H1 (cell line): Measurements from ENCODE around the gene PWWP3B. TPM values are rescaled to one million over a fixed set of nuclear protein-coding genes. Genes with fewer than 3 reads are reported as not detected.

ENCODE experiments used
- CTCF ChIA-PET: fragments of 300-600 bp; sonication (Branson Sonifier 250); formaldehyde crosslinking; loops from one replicate; lab custom pipeline; 2021; ENCODE audit not compliant: partially characterized antibody; lab: Charles Lee
- POLR2A ChIA-PET: fragments of 300-600 bp; sonication (Branson Sonifier 250); formaldehyde crosslinking; loops from one replicate; lab custom pipeline; 2021; ENCODE audit warnings: inconsistent platforms; ENCODE audit not compliant: partially characterized antibody; lab: Charles Lee
- DNase-seq, 2 experiments: peaks; one replicate each; pipeline versions ENCODE4 v3.0.0 to v3.0.0-alpha.2; 2010 to 2022; ENCODE audit warnings: low spot score in 2 of 2, low read depth in 1 of 2, mixed read lengths in 1 of 2
- FAIRE-seq: peaks from 2 replicates; lab custom pipeline; 2011; peaks lifted over from hg19 to GRCh38; lab: Jason Lieb, UNC
- H2AFZ ChIP-seq: 2 replicates; pipeline ENCODE4 v1.8.1; 2012; ENCODE audit warnings: low read length, inconsistent platforms
- H2AK5ac ChIP-seq: 2 replicates; pipeline ENCODE4 v1.6.1; 2013; ENCODE audit warnings: low read depth, low read length
- H2BK120ac ChIP-seq: replicated peaks from 2 replicates; pipeline ENCODE3; 2013; ENCODE audit warnings: low read depth, low read length, inconsistent platforms
- H2BK12ac ChIP-seq: 2 replicates; pipeline ENCODE4 v1.6.1; 2013; ENCODE audit warnings: low read depth, low read length
- H2BK15ac ChIP-seq: 2 replicates; pipeline ENCODE4 v1.6.1; 2013; ENCODE audit warnings: low read length
- H2BK20ac ChIP-seq: 2 replicates; pipeline ENCODE4 v1.6.1; 2013; ENCODE audit warnings: low read length
- H2BK5ac ChIP-seq: 2 replicates; pipeline ENCODE4 v1.6.1; 2013; ENCODE audit warnings: low read depth, low read length
- H3K14ac ChIP-seq: 2 replicates; pipeline ENCODE4 v1.6.1; 2013; ENCODE audit warnings: inconsistent platforms; ENCODE audit not compliant: insufficient read length
- H3K18ac ChIP-seq: 2 replicates; pipeline ENCODE4 v1.6.1; 2013; ENCODE audit warnings: low read length; ENCODE audit errors: extremely low read depth
- H3K23ac ChIP-seq: 2 replicates; pipeline ENCODE4 v1.6.1; 2013; ENCODE audit warnings: inconsistent platforms; ENCODE audit not compliant: insufficient read length
- H3K23me2 ChIP-seq: 2 replicates; pipeline ENCODE4 v1.6.1; 2013; ENCODE audit warnings: low read depth, low read length
- H3K27ac ChIP-seq: 2 replicates; pipeline ENCODE4 v1.6.1; 2011; ENCODE audit warnings: low read depth, low read length, inconsistent platforms
- H3K27me3 ChIP-seq, 4 experiments: replicated peaks in 1 of 4; 1 replicate in 1 of 4; 2 replicates in 3 of 4; pipeline versions ENCODE4 v1.6.1 to v1.8.1; 2011 to 2013; ENCODE audit warnings: low read length in 3 of 4, mild to moderate bottlenecking in 3 of 4, inconsistent platforms in 2 of 4, mixed read lengths in 2 of 4, moderate library complexity in 1 of 4; ENCODE audit not compliant: control insufficient read depth in 3 of 4, insufficient read depth in 3 of 4; ENCODE audit errors: extremely low read depth in 1 of 4
- H3K36me3 ChIP-seq, 4 experiments: 2 replicates each; pipeline versions ENCODE4 v1.6.1 to v1.8.1; 2011 to 2013; ENCODE audit warnings: mild to moderate bottlenecking in 4 of 4, low read length in 3 of 4, moderate library complexity in 2 of 4, control low read depth in 1 of 4, inconsistent platforms in 1 of 4; ENCODE audit not compliant: insufficient read depth in 4 of 4, control insufficient read depth in 2 of 4
- H3K4ac ChIP-seq: replicated peaks from 2 replicates; pipeline ENCODE3; 2013; ENCODE audit warnings: low read length, low read depth, mixed read lengths, inconsistent platforms; ENCODE audit not compliant: insufficient read length
- H3K4me1 ChIP-seq, 4 experiments: replicated peaks in 1 of 4; 1 replicate in 1 of 4; 2 replicates in 3 of 4; pipeline versions ENCODE4 v1.6.1 to v1.8.1; 2011 to 2013; ENCODE audit warnings: low read length in 3 of 4, inconsistent platforms in 2 of 4, mixed read lengths in 1 of 4; ENCODE audit not compliant: insufficient read depth in 4 of 4, control insufficient read depth in 3 of 4
- H3K4me2 ChIP-seq, 2 experiments: 2 replicates each; pipeline versions ENCODE4 v1.6.1 to v1.8.1; 2011 to 2013; ENCODE audit warnings: low read depth in 2 of 2, low read length in 2 of 2, control low read depth in 1 of 2, inconsistent platforms in 1 of 2, mild to moderate bottlenecking in 1 of 2; ENCODE audit not compliant: insufficient read depth in 1 of 2
- H3K4me3 ChIP-seq, 4 experiments: fragments of 200-600, 300-600 bp in 1 of 4; sonication (generic), shearing (Covaris generic), sonication (Bioruptor Twin) in 1 of 4; 2 replicates each; pipeline versions ENCODE4 v1.5.1 to v1.8.1; 2011 to 2016; ENCODE audit warnings: low read length in 4 of 4, low read depth in 3 of 4, control low read depth in 2 of 4, inconsistent platforms in 2 of 4, mild to moderate bottlenecking in 2 of 4, mixed read lengths in 1 of 4, moderate library complexity in 1 of 4; ENCODE audit not compliant: insufficient read depth in 2 of 4; ENCODE audit errors: extremely low read depth in 1 of 4
- H3K56ac ChIP-seq: replicated peaks from 2 replicates; pipeline ENCODE3; 2013; ENCODE audit warnings: low read depth, mild to moderate bottlenecking, mixed read lengths, low read length, inconsistent platforms; ENCODE audit not compliant: insufficient read length
- H3K79me1 ChIP-seq: 2 replicates; pipeline ENCODE4 v1.6.1; 2013; ENCODE audit warnings: low read depth, low read length, control low read depth
- H3K79me2 ChIP-seq, 2 experiments: 2 replicates each; pipeline versions ENCODE4 v1.6.1 to v1.8.1; 2012 to 2013; ENCODE audit warnings: low read length in 2 of 2, mild to moderate bottlenecking in 2 of 2, inconsistent platforms in 1 of 2; ENCODE audit not compliant: insufficient read depth in 2 of 2, control insufficient read depth in 1 of 2
- H3K9ac ChIP-seq, 4 experiments: replicated peaks in 1 of 4; 1 replicate in 1 of 4; 2 replicates in 3 of 4; pipeline versions ENCODE4 v1.6.1 to v1.8.1; 2011 to 2013; ENCODE audit warnings: low read depth in 3 of 4, low read length in 3 of 4, control low read depth in 2 of 4, mild to moderate bottlenecking in 2 of 4, moderate library complexity in 2 of 4, inconsistent platforms in 1 of 4; ENCODE audit errors: extremely low read depth in 1 of 4
- H3K9me3 ChIP-seq, 2 experiments: 2 replicates each; pipeline versions ENCODE4 v1.6.1 to v1.8.1; 2012 to 2013; ENCODE audit warnings: mild to moderate bottlenecking in 2 of 2, moderate library complexity in 2 of 2, control low read depth in 1 of 2, inconsistent platforms in 1 of 2, low read depth in 1 of 2, low read length in 1 of 2, mixed read lengths in 1 of 2; ENCODE audit not compliant: insufficient read depth in 2 of 2
- H4K20me1 ChIP-seq, 2 experiments: replicated peaks in 1 of 2; 2 replicates each; pipeline versions ENCODE3 to v1.8.1; 2011 to 2013; ENCODE audit warnings: inconsistent platforms in 2 of 2, low read length in 2 of 2, mild to moderate bottlenecking in 1 of 2; ENCODE audit not compliant: insufficient read depth in 2 of 2, control insufficient read depth in 1 of 2
- H4K5ac ChIP-seq: 2 replicates; pipeline ENCODE4 v1.6.1; 2013; ENCODE audit warnings: low read length, low read depth, mixed read lengths, inconsistent platforms; ENCODE audit not compliant: insufficient read length
- H4K8ac ChIP-seq: 2 replicates; pipeline ENCODE4 v1.8.0; 2013; ENCODE audit warnings: mild to moderate bottlenecking, moderate library complexity, low read length, inconsistent platforms; ENCODE audit not compliant: insufficient read depth; ENCODE audit errors: extremely low read depth
- H4K91ac ChIP-seq: replicated peaks from 2 replicates; pipeline ENCODE3; 2013; ENCODE audit warnings: low read length, mixed read lengths, inconsistent platforms; ENCODE audit not compliant: insufficient read length
- BACH1 ChIP-seq: IDR thresholded peaks from 2 replicates; pipeline ENCODE4 v1.6.1; 2012; ENCODE audit warnings: low read length, improper control_type of control experiment
- BRCA1 ChIP-seq: IDR thresholded peaks from 2 replicates; pipeline ENCODE4 v1.6.1; 2012; ENCODE audit warnings: low read depth, low read length, improper control_type of control experiment
- CBX8 ChIP-seq: fragments of 300-800, 300-1000 bp; sonication (generic); IDR thresholded peaks from 2 replicates; pipeline ENCODE4 v1.7.1; 2016; ENCODE audit warnings: low read depth, low read length, borderline replicate concordance
- FOSL1 ChIP-seq: IDR thresholded peaks from 2 replicates; pipeline ENCODE4 v1.6.1; 2011; ENCODE audit warnings: mild to moderate bottlenecking, low read depth, low read length, moderate library complexity; ENCODE audit not compliant: insufficient read depth
- NRF1 ChIP-seq: IDR thresholded peaks from 2 replicates; pipeline ENCODE4 v1.6.1; 2011; ENCODE audit warnings: mild to moderate bottlenecking, low read depth, low read length, improper control_type of control experiment
- POLR2A ChIP-seq, 2 experiments: IDR thresholded peaks; 1 replicate in 1 of 2; 2 replicates in 1 of 2; pipeline ENCODE4 v1.6.1; 2011; ENCODE audit warnings: low read depth in 2 of 2, low read length in 2 of 2, mild to moderate bottlenecking in 2 of 2; ENCODE audit errors: control extremely low read depth in 1 of 2
- SIN3A ChIP-seq, 2 experiments: IDR thresholded peaks in 1 of 2; conservative IDR thresholded peaks in 1 of 2; 2 replicates each; pipeline ENCODE4 v1.6.1; 2011 to 2012; ENCODE audit warnings: low read length in 2 of 2, improper control_type of control experiment in 1 of 2, low read depth in 1 of 2, mild to moderate bottlenecking in 1 of 2
- TCF12 ChIP-seq: IDR thresholded peaks from 2 replicates; pipeline ENCODE4 v1.6.1; 2011; ENCODE audit warnings: low read depth, mild to moderate bottlenecking, low read length
- WGBS, 2 experiments: shearing (Covaris generic) in 1 of 2; methylation state at CpG; one replicate each; pipeline versions ENCODE4 v1.1.6 to v1.1.7; 2013 to 2015; ENCODE audit warnings: low lambda C conversion rate in 2 of 2, mixed read lengths in 2 of 2, inconsistent platforms in 1 of 2, low coverage in 1 of 2, missing lambda C conversion rate in 1 of 2; ENCODE audit not compliant: insufficient replicate concordance in 2 of 2, insufficient coverage in 1 of 2, insufficient read length in 1 of 2; ENCODE audit errors: extremely low coverage in 1 of 2, missing lambda C conversion rate in 1 of 2; 5-methylcytosine and 5-hydroxymethylcytosine counted together
- polyA plus RNA-seq, 7 experiments: library from polyadenylated mRNA; depleted of rRNA in 3 of 7; stranded (reverse) in 5 of 7; unstranded in 2 of 7; fragments of >200 nt in 5 of 7; fragments of 200-250 nt in 2 of 7; gene quantifications; 1 replicate in 5 of 7; 2 replicates in 1 of 7; 4 replicates in 1 of 7; pipeline versions ENCODE4 v1.2.1 to v1.2.3, GENCODE V29; 2011 to 2013; ENCODE audit warnings: missing spikeins in 2 of 7, mixed read lengths in 2 of 7
- total RNA-seq: library from RNA; stranded (reverse); fragmentation: NEBNext Ultra II Directional; extraction: Animal tissue kit (Norgen Biotek cat#: 25700); gene quantifications from 2 replicates; pipeline ENCODE4 v1.2.1, GENCODE V29; 2021

PWWP3B gene
- total and polyA plus RNA-seq, 2 of the 8 experiments (the other 6 are each of a cell fraction or from before 2014, with no cell fraction given), result 0.15 to 0.61 TPM

DNA sequence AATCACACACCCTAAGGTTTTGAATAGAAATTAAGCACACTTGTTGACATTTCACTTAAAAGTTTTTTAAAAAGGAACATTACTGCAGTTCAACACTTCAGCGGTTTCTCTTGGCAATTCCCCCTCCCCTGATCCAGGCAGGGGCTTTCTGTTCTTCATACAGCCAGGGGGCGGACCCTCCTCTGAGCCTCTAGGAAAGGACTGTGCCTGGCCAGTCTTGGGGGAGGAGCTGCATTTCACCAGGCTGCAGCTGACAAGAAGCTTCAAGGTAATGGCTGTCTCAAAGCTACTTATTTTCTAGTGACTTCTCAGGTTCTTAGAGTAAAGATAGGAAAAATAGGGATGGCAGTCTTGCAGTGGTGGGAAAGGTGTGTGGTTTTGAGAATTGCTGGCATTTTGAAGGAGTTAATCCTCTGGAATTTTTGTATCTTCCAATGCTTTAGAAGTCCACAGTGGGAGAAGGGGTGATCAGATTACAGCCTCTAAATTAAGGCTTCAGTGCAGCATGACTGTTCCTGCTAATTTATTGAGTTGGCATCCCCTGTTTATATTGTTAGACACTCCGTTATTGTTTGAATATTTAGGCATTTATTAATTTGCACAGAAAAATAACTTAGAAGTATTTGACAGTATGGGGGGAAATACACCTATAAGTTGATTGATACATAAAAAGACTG is 33.5 kb downstream of the PWWP3B start:
- H2AK5ac ChIP-seq, result no peak overlapping the region
- H3K4me2 ChIP-seq, result no peak overlapping the region; a peak in 1 of 4 replicates
- H2BK20ac ChIP-seq, result no peak overlapping the region
- 0 out of 8 replicates have a peak overlapping the region, but pooled peaks of 1 of the 4 experiments have one; percentile 6 for H3K4me3 ChIP-seq
- no peaks in the 10 kb centered on the region for H3K36me3 ChIP-seq
- no peak overlapping the region for H3K9ac ChIP-seq
- CTCF ChIA-PET, result interaction anchor here (0.9 kb wide), 1 partner anchor 15 kb away, joined by 3 read pairs; no protein-coding TSS in a partner anchor
- H3K4ac ChIP-seq, result no peak overlapping the region
- H4K5ac ChIP-seq, result no peak overlapping the region
- no peak overlapping the region for H2BK120ac ChIP-seq
- no peak overlapping the region for H3K14ac ChIP-seq
- no peaks in the 10 kb centered on the region for H3K27me3 ChIP-seq
- H4K8ac ChIP-seq, result no peak overlapping the region
- TF ChIP-seq BRCA1 (no peak), POLR2A (IDR thresholded peaks at IDR 0.05; ENCODE audit: control extremely low read depth in 1 of 2, low read depth in 2 of 2, low read length in 2 of 2) (no peak), NRF1 (no peak), TCF12 (no peak), BACH1 (no peak), SIN3A (conservative IDR thresholded peaks at IDR 0.05 in 1 of 2, IDR thresholded peaks at IDR 0.05 in 1 of 2; ENCODE audit: low read depth in 1 of 2, low read length in 2 of 2) (no peak), FOSL1 (no peak), CBX8 (no peak)
- TF ChIP-seq, all 59 proteins: peak for 0
- Histone ChIP-seq H3K4me1 (peaks cover 0 to 2% (median 0%) of the 10 kb centered on the region in 4 experiments; a peak in 1 of 7 replicates), H3K23me2 (no peaks in the 10 kb centered on the region; the same call in 1 of the 2 replicates), H3K79me1 (no peaks in the 10 kb centered on the region), H3K18ac (no peak overlapping the region), H3K27ac (no peak overlapping the region), H2BK15ac (no peak overlapping the region), H3K9me3 (peaks cover 0 to 38% of the 10 kb centered on the region in 2 experiments; a peak in 1 of 4 replicates), H2BK5ac (no peak overlapping the region), H4K20me1 (no peaks in the 10 kb centered on the region), H2AFZ (no peak overlapping the region), H3K23ac (no peak overlapping the region), H3K79me2 (no peaks in the 10 kb centered on the region), H3K56ac (no peak overlapping the region), H4K91ac (no peak overlapping the region), H2BK12ac (no peak overlapping the region)
- POLR2A ChIA-PET, result interaction anchor here (0.6 kb wide), 1 partner anchor 130 kb away, joined by 3 read pairs; no protein-coding TSS in a partner anchor
- 67% methylated on average over 1 of the region's 3 CpGs; no CpG with 5 or more reads in 1 of the 2 experiments for WGBS, 2 experiments
- DNase-seq, result peak; percentile 3 to 44
- no peak for FAIRE-seq
